RPMI7951 (cell line): ENCODE measurements around the gene FRA10AC1. TPM values are rescaled to one million over a fixed set of nuclear protein-coding genes. Genes with fewer than 3 reads are reported as not detected.
A peak's percentile ranks its signal among the peaks of the same experiment; 100 is the strongest.

Source experiments
- DNase-seq: peaks from one replicate; pipeline ENCODE4 v3.0.0-alpha.2; 2012; ENCODE audit warnings: low read depth
- total RNA-seq: library from RNA; depleted of rRNA; stranded (reverse); fragments of >200 nt; shearing (Covaris generic); gene quantifications from 2 replicates; pipeline ENCODE4 v1.2.3, GENCODE V29; 2014; rRNA removed

Gene FRA10AC1, protein sequence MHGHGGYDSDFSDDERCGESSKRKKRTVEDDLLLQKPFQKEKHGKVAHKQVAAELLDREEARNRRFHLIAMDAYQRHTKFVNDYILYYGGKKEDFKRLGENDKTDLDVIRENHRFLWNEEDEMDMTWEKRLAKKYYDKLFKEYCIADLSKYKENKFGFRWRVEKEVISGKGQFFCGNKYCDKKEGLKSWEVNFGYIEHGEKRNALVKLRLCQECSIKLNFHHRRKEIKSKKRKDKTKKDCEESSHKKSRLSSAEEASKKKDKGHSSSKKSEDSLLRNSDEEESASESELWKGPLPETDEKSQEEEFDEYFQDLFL
- 3.5 and 4.9 TPM in 2 replicates for total RNA-seq

DNA sequence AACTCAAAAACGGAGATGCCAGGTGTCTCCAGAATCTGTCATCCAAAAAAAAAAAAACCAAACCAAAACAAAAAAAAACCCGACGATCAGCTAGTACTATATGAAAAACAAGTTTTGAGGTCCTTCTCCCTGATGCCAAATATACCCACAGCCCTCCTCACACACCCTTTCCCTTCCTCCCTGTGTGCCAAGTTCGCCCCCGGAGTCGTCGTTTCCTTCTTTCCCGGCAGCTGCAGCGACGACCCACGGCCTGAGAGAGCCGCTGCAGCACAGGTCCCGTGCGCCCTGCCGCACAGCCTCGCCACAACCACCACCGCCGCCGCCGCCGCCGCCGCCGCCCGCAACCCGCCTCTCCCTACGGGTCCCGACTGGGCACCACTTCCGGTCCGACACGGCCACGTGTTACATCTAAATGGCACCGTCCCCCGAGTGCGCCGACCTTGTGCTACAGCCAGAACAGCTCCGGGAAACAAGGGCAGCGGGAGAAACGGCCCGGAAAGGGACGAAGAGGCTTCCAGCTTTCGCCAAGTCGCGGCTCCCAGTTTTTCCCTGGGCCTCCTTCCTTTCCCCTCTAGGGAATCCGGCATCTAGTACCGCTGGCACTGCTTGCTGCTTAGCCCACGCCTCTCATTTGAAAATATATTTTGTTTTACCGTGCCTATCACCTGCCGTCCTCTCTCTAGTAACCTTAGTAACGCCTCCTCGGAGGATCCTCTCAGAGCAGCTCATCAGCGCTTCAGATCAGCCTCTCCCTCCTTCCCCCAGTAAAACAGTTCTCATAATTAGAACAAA is at the start of gene FRA10AC1:
Gene FRA10AC1 (minus strand): TSS at position 383 of the 792 bp plus-strand sequence. CDS start 2,486 bp downstream, outside the sequence.
- DNase-seq, result peak; percentile 87

DNA sequence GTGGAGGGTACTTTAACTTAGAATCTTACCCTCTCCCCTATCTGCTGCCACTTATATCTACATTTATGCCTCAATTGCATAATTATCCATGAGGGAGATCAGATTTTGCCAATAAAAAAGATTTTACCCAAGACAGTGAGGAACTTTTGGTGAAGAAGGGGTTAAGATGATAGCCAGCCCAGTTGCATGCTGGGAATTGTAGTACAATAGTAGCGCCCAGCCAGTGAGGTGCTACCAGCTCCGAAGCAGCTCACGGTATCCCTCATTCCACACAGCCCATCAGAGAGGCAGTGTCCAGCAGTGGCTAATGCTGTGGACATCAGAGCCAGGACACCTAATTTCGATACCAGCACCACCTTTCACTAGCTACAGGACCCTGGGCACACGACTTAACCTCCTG is 49.4 kb upstream of the FRA10AC1 start:
- peak; percentile 37 for DNase-seq

DNA sequence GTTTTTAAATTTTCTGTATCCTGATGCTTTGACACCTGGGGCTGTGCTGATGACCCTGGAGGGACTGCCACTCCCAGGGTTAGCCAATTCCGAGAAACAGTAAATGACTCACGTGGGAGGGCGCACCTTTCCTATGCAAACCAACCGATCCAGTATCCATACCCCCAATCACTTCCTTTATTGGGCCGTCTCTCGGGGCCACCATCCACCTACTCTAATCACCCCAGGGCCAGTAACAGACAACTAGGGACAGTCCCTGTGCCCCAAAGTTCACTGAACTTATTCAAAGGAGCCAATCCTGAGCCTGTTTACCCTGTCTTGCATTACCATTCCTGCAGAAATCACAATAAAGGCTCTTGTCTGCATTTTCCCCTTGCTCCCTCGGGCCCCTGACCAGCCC is 48.7 kb upstream of the FRA10AC1 start:
- DNase-seq, result no peak

DNA sequence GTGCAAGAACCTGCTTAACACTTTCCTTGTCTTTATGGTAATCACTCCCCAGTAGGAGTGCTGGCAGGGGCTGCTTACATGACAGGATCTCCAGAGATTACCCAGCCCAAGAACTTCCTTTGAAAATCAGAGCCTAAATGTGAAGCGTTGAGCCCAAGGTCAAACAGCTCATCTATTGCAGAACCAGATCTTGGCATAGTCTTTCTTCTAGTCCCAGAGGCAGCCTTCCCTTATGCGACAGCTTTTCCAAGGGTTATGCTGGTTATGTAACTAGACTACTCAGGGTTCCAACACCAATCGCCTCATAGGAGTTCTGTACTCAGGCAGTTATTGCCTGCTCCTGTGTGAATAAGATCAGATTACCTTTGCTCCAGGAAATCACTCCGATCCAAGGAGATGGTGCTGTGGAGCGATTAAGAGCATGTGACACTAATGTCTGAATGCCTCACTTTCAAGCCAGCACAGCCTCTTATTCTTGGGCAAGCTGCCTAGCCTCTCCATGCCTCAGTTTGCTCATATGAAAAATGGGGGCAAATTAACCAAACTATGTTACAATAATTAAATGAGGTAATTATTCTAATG is 46.9 kb upstream of the FRA10AC1 start:
- DNase-seq, result no peak

DNA sequence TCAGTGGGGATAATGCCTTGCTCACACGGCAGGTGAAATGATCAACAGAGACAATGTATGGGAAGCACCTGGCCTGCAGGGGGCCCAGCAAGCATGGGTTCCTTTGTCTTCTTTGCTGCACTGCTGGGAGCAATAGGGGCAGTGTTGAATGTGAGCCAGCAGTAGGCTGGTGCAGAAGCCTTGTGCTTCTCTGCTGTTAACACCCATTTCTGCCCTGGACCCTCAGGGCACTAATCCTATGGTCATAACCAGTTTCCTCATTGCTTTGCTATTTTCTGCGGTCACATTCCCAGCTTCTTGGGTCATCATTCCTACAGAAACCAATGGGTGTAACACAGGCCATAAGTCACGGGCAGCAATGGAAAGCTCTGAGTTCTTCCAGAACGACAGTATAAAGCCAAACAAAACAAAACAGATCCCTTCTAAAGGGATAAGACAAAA is 44.5 kb upstream of the FRA10AC1 start:
- DNase-seq, result peak; percentile 99

DNA sequence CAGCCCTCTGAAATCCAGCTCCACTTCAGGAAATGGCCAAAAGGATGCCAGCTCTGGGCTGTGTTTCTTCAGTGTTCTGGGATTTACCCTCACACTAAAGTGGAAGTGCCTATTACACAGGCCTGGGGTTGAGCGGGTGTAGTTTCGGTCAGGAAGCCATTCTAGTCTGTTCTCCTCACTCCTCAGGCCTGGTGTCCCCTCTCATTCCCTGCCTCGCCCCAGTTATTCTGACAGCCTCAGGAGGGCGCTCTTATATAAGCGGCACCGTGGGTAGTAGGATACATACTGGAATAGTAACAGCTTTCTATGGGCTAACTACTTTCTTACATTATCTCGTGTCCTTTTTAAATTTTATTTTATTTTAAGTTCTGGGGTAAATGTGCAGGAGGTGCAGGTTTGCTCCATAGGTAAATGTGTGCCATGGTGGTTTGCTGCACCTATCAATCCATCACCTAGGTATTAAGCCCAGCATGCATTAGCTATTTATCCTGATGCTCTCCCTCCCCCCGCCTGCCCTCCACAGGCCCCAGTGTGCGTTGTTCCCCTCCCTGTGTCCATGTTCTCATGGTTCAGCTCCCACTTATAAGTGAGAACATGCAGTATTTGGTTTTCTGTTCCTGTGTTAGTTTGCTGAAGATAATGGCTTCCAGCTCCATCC is 43.1 kb upstream of the FRA10AC1 start:
- peak; percentile 19 for DNase-seq

DNA sequence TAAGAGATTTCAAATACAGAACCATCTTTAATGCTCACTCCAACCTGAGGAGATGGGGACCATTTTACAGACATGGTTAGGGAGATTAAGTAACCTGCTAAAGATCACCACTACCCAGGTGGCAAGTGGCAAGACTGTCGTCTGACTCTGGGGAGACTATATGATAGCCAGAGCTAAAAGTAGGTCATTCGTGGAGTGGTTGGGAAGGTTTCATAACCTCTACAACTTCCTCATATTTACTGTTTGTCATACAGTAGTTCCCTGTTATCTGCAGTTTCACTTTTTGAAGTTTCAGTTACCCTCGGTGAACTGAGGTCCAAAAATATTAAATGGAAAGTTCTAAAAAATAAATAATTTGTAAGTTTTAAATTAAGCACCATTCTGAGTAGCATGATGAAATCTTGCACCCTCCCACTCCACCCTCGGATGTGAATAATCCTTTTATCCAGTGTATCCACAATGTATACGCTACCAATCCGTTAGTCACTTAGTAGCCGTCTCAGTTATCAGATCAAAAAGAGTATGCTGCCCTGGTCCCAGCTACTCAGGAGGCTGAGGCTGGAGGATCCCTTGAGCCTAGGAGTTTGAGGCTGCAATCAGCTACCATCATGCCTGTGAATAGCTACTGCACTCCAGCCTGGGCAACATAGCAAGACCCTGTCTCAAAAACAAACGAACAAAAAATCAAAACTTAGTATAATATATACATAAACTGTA is 40.4 kb upstream of the FRA10AC1 start:
- DNase-seq, result no peak

DNA sequence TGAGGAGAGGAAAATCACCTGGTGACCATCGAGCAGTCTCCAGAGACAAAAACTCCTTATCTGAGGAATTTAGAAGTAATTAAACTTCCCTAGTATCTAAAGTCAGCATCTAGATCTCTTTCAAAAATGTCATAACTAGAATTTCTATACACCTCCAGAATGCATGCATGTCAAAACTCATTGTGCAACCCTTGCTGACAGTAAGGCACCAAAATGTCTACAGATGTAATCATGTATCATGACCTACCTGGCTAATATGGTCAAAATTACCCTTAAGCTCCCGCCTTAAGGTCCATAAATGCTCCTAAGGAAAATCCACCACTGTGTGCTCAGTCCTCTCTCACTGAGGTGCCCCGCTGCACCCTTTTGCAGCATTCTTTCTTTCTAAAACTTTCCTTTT is 39.0 kb upstream of the FRA10AC1 start:
- no peak for DNase-seq

DNA sequence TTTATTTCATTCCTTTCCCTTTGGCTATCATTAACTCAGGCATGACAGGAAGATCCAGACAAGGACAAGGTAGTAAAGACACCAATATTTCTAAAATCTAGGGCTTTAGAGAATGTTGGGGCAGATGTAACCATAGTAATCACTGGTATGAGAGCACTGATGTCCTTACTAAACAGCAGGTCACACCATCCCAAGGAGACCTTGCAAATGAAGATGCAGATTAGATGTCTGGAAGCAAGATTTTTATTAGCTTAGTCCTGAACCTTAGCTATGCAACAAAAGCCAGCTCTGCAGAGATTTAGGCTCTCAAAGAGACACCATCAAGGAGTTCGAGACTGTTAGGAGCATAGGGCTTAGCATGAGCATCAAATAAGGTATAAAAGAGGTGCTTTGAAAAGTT is 23.6 kb upstream of the FRA10AC1 start:
- no peak for DNase-seq

DNA sequence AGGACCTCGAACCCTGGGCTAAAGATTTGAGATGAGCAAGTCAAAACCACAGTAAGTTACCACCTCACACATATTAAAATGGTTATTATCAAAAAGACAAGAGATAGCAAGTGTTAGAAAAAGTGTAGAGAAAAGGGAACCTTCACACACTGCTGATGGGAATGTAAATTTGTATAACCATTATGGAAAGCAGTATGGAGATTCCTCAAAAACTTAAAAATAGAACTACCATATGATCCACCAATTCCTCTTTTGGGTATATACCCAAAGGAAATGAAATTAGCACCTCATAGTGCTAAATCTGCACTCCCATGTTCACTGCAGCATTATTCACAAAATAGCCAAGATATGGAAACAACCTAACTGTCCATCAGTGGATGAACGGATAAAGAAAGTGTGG is 20.8 kb upstream of the FRA10AC1 start:
- no peak for DNase-seq

DNA sequence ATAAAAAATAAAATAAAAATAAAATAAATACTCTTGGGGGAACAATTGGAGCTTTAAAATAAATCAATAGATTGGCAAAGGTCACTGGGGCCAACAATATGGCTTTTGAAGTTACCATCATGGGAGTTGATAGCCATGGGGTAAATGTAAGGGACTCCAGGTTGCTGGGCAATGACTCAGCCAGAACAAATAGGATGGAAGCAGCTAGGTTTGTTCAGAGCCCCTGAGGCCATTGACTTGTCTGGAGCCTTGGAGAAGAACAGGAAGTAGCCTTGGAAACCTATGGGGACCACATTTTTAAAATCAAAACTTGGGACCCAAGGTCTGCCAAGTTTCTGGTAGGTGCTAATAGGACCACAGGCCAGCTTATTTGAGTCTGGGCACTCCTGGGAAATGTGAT is 20.2 kb upstream of the FRA10AC1 start:
- DNase-seq, result peak; percentile 45

DNA sequence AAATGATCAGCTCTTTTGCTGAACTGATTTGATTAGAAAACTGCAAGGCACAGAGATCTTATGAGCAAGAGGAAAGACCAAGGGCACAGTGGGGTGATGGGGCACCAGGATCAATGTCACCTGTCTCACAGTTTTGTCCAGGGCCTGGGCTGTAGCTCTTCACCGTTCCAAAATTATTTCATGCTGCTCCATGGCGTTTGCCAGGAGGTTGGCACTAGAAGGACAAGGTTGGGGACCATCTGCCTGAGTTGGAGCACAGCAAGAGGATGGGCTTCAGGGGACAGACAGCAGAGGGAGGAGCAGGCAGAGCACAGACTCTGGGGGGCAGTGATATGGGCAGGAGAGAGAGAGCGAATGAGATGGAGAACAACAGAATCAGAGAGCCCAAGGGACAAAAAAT is 17.5 kb upstream of the FRA10AC1 start:
- DNase-seq, result no peak

DNA sequence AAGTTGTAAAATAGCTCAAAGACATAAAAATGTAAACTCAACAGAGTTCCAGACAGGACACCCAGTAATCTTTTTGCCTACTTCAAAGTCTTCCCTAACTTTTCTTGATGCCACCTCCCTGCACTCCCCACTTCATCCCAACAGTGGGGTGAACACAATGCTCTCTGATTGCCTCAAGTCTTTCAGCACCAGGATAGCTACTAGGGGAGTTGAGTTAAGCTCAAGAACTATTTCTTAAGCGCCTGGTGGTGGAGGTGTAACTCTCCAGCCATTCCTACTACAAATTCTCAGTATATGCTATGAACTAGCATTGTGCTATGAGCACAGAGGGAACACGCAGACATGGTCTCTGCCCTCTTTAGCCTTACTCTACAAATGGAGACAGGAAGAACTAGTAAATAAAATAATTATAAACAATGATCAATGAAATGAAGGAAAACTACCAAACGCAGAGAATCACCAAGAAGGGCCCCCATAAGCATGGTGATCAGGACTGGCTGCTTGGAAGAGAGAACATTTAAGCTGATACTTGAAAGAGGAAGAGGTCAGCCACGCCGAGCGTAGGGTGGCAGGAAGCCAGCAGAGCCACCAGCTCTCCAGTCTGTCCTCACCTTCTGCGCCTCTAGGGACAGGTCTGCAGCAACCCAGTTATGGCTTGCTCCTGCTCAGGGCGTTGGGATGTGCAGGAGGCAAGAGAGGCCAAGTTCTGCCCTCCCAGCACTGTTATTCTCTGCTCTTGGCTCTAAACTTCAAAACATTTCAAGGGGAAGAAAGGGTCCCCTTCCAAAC is 16.7 kb upstream of the FRA10AC1 start:
- DNase-seq, result no peak

DNA sequence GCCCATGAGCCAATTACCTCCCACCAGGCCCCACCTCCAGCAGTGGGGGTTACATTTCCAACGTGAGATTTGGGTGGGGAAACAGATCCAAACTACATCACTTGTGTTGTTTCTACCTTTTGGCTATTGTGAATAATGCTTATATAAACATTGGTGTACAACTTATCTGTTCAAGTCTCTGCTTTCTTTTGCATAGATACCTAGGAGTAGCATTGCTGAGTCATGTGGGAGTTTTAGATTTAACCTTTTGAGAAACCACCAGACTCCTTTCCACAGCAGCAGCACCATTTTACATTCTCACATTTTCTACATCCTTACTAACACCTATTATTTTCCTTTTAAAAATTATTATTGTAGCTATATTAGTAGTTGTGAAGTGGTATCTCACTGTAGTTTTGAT is 14.4 kb upstream of the FRA10AC1 start:
- DNase-seq, result no peak

DNA sequence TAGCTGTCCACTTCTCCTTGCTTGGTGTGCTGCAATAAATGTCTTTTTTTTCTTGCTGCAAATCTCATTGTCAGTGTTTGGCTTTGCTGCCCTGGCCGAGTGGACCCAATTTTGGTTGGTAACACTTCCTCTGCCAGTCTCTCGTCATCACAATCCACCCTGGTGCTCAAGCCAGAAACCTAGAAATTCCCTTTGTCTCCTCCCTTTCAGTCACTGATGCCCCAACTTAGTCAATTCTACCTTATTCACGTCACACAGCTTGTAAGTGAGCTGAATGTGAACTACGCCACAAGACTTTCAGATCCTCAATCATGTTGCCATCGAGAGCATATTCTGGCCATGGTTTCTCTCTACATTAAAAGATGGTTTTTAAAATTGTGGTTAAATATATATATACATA is 13.0 kb upstream of the FRA10AC1 start:
- DNase-seq, result no peak

DNA sequence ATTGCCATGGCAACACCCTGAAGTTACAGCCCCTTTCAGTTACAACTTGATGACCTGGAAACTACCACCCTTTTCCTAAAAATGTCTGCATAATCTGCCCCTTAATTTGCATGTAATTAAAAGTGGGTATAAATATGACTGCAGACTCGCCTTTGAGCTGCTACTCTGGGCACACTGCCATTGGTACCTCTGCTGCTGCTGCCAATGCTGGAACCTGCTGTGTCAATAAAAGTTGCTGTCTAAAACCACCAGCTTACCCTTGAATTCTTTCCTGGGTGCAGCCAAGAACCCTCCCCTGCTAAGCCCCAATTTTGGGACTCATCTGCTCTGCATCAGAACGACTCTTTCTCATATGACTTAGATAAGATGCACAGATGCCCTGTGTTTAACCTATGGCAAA is 10.2 kb upstream of the FRA10AC1 start:
- DNase-seq, result no peak

DNA sequence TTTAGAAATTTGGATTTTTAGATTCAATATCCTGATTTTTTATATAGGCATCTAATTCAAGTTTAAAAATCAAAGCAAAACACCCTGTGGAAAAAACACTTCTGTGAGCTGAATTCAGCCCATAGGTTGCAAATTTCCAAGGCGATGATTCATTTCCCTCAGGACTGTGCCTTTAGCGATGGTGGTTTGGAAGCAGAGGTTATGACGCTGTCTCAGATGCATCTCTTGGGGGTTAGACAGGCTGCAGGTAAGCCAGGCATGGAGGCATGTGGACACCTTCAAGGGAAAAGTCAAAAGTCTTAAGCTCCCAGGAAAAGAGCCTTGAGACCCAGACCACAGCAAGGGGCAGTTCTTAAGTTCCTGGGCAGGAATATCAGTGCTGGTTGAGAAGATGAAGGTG is 9.5 kb upstream of the FRA10AC1 start:
- DNase-seq, result peak; percentile 20

DNA sequence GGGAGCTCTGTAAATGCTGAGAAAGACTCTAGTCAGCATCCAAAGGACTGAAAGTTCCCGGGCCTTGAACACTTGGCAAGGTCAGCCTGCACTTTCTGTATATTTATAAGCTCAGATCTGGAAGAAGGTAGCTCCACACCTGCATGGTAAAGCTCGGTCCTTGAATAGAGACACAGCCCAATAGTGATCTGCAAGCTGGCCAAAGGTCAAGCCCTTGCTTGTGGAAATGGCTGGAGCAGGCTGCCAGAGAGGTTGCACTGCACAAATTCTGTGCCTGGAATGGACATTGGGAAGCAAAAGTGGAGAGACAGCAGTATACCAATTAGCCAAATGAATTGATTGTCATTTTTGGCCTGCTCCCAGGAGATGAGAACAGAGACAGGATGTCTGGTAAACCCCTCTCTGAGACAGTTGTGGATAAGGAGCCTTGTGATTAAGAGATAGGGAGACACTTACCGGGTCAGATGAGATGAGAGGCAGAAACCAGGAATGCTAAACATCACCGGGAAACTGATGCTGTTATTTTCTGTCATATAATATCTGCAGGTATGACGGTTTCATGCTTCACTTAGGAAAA is 8.0 kb upstream of the FRA10AC1 start:
- no peak for DNase-seq

DNA sequence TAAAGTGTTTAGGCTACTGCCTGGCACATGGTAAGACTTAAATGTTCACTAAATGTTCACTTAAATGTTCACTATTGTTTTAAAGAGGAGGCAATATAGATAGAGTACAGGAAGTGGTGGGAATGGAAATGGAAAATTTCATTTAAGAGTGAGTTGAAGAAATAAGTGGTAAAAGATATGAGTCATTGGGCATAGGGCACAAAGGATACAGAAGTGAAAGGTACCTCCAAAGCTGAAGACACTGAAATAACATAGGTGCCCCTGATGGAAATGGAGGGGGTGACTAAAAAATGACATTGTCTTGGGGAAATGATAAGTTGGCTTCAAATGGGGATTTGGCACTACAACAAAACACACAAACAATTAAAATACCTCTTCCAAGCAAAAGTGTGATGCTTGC is 5.2 kb upstream of the FRA10AC1 start:
- no peak for DNase-seq

DNA sequence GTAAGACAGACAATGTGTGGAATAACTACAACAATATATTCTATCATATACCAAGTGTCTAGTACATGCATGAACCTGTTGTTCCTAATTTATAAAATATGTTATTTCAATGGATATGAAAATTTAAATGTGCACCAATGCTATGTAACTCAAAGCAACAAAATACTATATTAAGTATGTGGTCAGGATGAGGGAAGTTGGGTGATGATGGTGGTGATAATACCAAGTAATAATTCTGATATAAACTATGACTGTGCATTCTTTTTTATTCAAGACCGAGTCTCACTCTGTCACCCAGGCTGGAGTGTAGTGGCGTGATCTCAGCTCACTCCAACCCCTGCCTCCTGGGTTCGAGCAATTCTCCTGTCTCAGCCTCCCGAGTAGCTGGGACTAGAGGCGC is 2.1 kb upstream of the FRA10AC1 start:
- no peak for DNase-seq
